SK-N-SH treated with all-trans-retinoic acid at 6 μM for 48 hours (cell line): ENCODE measurements around the gene BPIFB1.

Experiments used
- ARNTL ChIP-seq: fragments of 450-650 bp; formaldehyde crosslinking; IDR thresholded peaks from 2 replicates; pipeline ENCODE4 v1.5.0; 2020; ENCODE audit warnings: low read depth, mild to moderate bottlenecking, moderate library complexity, borderline replicate concordance
- BACH2 ChIP-seq: fragments of 250-450 bp; sonication (Bioruptor Pico); IDR thresholded peaks from 2 replicates; pipeline ENCODE4 v1.9.0; 2021; ENCODE audit warnings: mild to moderate bottlenecking, borderline replicate concordance
- CREB5 ChIP-seq: fragments of 250-450 bp; sonication (Bioruptor Pico); IDR thresholded peaks from 2 replicates; pipeline ENCODE4 v1.5.1; 2020; ENCODE audit warnings: low read depth, mild to moderate bottlenecking, moderate library complexity
- CSDC2 ChIP-seq: fragments of 250-450 bp; sonication (Bioruptor Pico); IDR thresholded peaks from 2 replicates; pipeline ENCODE4 v1.5.0; 2020; ENCODE audit warnings: mild to moderate bottlenecking, moderate library complexity
- PATZ1 ChIP-seq: fragments of 250-450 bp; sonication (Bioruptor Pico); IDR thresholded peaks from 2 replicates; pipeline ENCODE4 v1.8.0; 2020; ENCODE audit warnings: mild to moderate bottlenecking, moderate library complexity, borderline replicate concordance
- POU6F1 ChIP-seq: fragments of 250-450 bp; sonication (Bioruptor Pico); IDR thresholded peaks from 2 replicates; pipeline ENCODE4 v1.8.0; 2021; ENCODE audit warnings: low read depth, mild to moderate bottlenecking, moderate library complexity, borderline replicate concordance
- RARB ChIP-seq: fragments of 250-450 bp; sonication (Bioruptor Pico); IDR thresholded peaks from 2 replicates; pipeline ENCODE4 v1.8.0; 2021; ENCODE audit warnings: mild to moderate bottlenecking, moderate library complexity
- TOX ChIP-seq: fragments of 250-450 bp; sonication (Bioruptor Pico); IDR thresholded peaks from 2 replicates; pipeline ENCODE4 v1.8.0; 2021; ENCODE audit warnings: mild to moderate bottlenecking, moderate library complexity, borderline replicate concordance
- ZFP3 ChIP-seq: fragments of 250-450 bp; sonication (Bioruptor Pico); IDR thresholded peaks from 2 replicates; pipeline ENCODE4 v1.5.0; 2020; ENCODE audit warnings: mild to moderate bottlenecking, moderate library complexity
- ZNF565 ChIP-seq: fragments of 450-650 bp; formaldehyde crosslinking; conservative IDR thresholded peaks from 2 replicates; pipeline ENCODE4 v1.5.0; 2020; ENCODE audit warnings: low read depth, mild to moderate bottlenecking, moderate library complexity
- ZNF70 ChIP-seq: fragments of 450-650 bp; formaldehyde crosslinking; IDR thresholded peaks from 2 replicates; pipeline ENCODE4 v1.5.0; 2020; ENCODE audit warnings: mild to moderate bottlenecking, moderate library complexity

GRCh38 chr20:33308668-33309067 is 25.7 kb downstream of the BPIFB1 start:
- TF ChIP-seq CSDC2 (CRISPR knock-in tag) (no peak), BACH2 (CRISPR knock-in tag) (no peak), RARB (CRISPR knock-in tag) (no peak), ZFP3 (no peak), PATZ1 (CRISPR knock-in tag) (no peak), ARNTL (CRISPR knock-in tag) (no peak), ZNF565 (CRISPR knock-in tag) (no peak), POU6F1 (CRISPR knock-in tag) (no peak), CREB5 (CRISPR knock-in tag) (no peak), TOX (CRISPR knock-in tag) (no peak), ZNF70 (CRISPR knock-in tag) (no peak)
